Stimulated activated CD4-positive, alpha-beta T cell treated with anti-CD3 and anti-CD28 coated beads, TNF-alpha, amount 100 ng/mL, for 4 hours (primary cell): ENCODE measurements around the gene FOXB2.
"Not testable (repeated sequence)": the region's sequence is repeated elsewhere in the genome, so short reads cannot be mapped to it uniquely, and the experiment has no call there.

Experiments used
- DNase-seq, 3 experiments: peaks; one replicate each; pipeline ENCODE4 v3.0.0-alpha.2; 2020; ENCODE audit warnings: low read depth in 3 of 3

Gene FOXB2

DNA sequence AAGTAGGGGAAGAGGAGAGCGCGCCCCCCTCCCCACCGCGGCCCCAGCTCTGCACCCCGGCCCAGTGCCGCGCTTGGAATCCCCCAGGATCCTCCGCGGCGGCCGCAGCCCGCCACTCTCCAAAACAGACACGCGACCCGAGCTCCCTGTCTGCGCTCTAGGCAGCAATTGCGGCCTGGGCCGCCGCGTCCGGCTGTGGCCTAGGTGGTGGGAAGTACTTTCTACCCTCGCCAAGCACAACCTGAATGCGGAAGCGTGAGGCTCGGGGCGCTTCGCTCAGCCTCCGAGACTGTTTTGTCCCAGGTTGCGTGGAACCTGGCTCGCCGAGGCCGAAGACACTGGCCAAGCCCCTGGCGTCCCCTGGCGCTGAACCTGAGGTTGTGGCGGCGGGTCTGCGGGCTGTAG lies 3.3 kb upstream of the FOXB2 start:
- no peak for DNase-seq

GRCh38 chr9:77016526-77017504 lies 2.6 kb upstream of the FOXB2 start:
- DNase-seq: no peak

- DNase-seq: no peak
These were observed 2.0 kb upstream of the FOXB2 start for GRCh38 chr9:77017505-77017894.

DNA sequence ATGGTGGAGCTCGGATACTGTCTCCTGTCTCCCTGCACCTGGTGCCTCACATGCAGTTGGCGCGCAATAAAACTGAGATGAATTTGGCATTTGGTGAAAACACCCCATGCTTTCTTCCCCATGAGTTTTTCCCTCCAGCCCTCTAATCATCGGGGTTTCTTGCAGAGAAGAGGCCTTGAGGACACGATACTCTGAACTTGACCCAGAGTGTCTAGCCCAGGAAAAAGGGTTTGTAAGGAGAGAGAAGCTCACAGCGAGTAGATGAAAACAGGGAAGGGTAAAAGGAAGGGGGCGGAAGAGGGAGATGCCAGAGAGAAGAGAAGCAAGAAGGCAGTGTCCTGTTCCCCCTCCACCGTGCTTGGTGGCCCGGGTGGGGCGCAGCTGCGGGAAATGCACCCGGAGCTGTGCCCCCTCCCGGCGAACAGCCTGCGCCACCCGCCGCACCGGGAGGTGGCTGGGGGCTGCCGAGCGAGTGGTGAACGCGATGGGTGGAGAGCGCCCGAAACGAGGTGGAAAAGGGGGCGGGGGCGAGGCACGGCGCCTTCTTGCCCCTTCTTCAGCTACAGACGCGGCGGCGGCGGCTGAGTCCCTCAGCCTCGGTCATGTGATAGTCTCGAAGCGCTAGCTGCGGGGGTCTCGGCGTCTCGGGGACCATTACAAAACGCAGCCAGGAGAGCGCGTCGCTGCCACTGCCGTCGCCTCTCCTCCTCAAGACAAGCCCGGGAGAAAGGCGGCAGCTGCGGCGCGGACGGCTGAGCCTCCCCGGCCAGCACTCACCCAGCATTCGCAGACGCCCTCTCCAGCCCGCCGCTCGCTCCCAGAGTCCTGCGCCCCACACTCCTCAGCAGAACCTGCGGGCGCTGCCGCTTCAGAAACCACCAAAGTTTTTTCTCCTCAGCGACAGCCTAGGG lies 1.1 kb upstream of the FOXB2 start:
- no peak for DNase-seq

- no peak for DNase-seq
These were observed 553 bp upstream of the FOXB2 start for GRCh38 chr9:77018969-77019235.

DNA sequence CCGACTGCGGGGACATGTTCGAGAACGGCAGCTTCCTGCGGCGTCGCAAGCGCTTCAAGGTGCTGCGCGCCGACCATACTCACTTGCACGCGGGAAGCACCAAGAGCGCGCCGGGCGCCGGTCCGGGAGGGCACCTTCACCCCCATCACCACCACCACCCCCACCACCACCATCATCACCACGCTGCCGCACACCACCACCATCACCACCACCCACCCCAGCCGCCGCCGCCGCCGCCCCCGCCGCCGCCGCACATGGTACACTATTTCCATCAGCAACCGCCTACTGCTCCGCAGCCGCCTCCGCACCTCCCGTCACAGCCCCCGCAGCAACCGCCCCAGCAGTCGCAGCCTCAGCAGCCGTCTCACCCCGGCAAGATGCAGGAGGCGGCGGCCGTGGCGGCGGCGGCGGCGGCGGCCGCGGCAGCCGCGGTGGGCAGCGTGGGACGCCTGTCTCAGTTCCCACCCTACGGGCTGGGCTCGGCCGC lies 514 bp downstream of the FOXB2 start:
- peak in 2 of 3 experiments; percentile 9 to 40 for DNase-seq

DNA sequence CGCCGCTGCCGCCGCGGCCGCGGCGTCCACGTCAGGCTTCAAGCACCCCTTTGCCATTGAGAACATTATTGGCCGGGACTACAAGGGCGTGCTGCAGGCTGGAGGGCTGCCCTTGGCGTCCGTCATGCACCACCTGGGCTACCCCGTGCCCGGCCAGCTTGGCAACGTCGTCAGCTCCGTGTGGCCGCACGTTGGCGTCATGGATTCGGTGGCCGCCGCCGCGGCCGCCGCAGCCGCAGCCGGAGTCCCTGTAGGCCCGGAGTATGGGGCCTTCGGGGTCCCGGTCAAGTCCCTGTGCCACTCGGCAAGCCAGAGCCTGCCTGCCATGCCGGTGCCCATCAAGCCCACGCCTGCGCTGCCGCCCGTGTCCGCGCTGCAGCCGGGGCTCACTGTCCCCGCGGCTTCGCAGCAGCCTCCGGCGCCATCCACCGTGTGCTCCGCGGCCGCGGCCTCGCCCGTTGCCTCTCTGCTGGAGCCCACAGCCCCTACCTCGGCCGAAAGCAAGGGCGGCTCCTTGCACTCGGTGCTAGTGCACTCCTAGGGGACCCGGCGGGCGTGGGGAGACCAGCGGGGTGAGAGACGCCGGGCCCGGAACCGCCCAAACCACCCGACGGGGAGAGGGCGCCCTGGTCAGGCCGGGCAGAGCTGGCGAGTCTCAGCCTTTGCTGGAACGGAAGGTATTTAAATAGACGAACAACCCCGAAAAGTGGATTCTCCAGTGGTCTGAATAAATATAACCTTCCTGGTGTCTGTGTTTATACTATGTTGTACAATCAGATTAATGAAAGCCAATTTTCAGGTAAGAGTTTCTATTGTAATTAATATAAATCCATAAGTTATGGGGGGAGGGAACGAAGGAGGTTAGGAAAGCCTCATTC lies 1.2 kb downstream of the FOXB2 start:
- no peak for DNase-seq

DNA sequence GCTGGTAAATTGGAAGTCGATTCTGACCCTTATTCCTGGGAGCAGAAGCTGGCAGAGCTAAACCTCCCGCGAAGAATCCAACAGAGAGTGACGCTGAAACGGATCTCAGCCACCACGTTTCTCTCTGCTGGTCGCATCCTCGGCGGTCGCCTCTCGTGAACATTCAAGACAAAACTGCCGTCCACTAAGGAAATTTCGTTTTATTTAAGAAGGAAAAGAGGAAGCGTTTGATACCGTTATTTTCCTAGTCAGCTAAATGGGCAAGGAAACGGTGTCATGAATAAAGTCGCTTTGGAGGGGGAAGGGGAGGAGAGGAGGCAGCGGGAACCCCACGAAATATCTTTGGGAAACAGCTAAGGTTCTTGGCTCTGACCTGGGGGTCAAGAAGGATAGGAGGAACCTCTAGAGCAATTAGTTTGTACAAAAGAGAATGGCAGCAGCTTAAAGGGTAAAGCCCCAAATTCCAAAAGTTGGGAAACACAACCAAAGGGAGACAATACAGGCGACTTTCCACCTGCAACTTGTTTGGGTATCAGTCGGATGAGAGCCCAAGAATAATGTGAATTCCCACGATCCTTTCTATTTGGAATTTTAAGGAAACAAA lies 1.9 kb downstream of the FOXB2 start:
- DNase-seq: no peak

GRCh38 chr9:77021922-77022782 lies 2.7 kb downstream of the FOXB2 start:
- no peak for DNase-seq

DNA sequence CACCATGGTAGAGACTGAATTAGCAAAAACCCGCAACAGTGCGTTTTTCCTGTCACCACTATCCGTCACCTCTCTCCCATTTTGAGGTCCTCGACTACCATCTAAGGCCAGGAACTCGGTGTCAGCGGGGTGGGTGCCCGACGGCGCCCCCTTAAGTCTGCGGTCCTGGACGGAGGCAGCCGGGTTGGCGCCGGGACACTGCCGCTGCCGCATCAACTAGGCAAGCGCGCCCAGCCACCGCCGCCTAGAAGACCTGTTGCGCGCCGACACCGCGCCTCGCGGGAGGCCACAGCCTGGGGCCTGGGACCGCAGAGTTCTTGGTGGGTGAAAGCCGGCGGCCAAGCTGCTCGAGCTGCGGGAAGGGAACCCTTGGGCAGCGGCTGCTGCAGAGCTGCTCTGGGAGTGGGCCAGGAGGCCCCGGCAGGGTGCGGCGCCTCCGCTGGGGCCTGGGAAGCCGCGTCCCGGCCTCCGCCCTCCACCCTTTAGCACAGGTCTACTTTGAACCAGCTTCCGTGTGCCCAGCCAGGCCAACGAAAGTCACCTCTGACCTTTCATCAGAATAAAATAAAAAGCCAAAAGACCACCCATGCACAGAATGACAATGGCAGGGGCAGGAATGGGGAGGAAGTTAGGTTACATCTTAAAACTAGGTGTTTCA lies 3.5 kb downstream of the FOXB2 start:
- no peak for DNase-seq

- no peak for DNase-seq
These were observed 4.3 kb downstream of the FOXB2 start for GRCh38 chr9:77023726-77024125.

GRCh38 chr9:77024776-77025545 lies 5.5 kb downstream of the FOXB2 start:
- DNase-seq: no peak

DNA sequence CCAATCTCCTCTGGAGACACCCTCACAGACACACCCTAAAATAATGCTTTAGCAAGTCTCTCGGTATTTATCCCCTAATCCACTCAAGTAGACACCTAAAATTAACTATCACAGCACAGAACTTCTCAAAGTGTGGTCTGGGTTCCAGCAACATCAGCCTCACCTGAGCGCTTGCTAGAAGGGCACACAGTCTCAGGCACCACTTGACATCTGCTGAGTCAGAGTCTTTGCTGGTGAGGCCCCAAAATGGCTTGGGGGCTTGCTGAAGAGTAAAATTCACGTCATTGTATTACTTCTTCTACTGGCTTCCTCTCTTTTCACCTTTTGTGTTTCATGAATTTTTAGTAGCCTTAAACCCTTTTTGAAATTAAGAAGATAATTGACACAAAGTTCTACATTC lies 9.0 kb downstream of the FOXB2 start:
- DNase-seq: no peak

DNA sequence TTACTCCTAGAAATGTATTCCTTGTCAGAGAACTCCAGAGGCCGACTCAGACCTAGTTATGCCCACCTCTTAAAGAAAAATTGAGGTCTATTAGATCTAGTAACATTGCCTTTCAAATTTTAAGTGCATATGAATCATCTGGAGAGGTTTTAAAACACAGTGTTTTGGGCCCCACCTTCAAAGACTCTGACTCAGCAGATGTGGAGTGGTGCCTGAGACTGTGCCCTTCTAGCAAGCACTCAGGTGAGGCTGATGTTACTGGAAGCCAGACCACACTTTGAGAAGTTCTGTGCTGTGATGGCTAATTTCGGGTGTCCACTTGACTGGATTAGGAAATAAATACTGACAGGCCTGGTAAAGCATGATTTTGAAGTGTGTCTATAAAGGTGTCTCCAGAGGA lies 10.6 kb downstream of the FOXB2 start:
- no peak for DNase-seq

DNA sequence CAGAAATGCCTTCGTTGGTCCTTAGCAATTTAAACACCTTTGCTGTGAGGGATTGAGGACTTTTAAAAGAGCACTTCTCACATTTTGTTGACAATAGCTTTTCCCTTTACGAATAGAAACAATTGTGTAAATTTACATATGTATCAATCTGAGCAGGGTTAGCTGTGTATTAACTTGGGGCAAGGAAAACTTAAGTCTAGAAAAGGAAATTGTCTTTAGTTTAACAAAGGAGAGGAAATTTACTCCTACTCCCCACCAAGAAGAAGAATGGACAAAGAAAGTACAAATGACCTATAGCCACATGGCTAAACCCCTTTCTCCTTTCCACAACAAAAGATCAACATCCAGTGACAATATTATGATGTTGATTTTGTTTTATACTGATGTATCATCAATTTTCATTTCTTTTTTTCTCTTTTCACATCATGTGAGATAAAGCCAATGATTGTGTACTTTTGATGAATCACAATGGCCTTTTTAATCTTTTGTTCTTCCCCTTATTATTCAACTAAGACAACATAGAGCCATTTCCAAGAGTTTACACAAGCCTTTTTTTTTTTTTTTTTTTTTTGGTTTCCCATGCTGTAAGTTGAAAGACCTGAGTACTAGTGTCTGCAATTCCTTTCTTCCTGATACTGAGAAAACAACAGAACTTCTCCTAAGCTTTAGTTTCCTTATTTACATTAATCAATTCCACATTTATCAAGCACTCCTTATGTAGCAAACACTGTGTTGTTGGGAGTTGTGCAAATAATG lies 19.0 kb downstream of the FOXB2 start:
- DNase-seq: no peak

DNA sequence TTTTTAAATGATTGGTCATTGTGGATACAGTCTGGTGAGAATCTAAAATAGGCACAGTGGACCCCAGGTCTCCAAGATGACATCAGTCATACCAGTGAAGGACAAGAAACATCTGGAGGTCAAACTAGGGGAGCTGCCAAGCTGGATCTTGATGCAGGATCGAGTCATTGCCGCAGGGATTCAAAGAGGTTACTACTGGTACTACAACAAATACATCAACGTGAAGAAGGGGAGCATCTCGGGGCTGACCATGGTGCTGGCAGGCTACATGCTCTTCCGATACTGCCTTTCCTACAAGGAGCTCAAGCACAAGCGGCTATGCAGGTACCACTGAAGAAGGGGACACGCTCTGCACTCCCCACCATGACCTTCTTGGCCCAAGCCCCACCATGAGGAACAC lies 20.9 kb downstream of the FOXB2 start:
- DNase-seq: no peak

GRCh38 chr9:77043743-77044142 lies 24.3 kb downstream of the FOXB2 start:
- DNase-seq: not testable (repeated sequence)

DNA sequence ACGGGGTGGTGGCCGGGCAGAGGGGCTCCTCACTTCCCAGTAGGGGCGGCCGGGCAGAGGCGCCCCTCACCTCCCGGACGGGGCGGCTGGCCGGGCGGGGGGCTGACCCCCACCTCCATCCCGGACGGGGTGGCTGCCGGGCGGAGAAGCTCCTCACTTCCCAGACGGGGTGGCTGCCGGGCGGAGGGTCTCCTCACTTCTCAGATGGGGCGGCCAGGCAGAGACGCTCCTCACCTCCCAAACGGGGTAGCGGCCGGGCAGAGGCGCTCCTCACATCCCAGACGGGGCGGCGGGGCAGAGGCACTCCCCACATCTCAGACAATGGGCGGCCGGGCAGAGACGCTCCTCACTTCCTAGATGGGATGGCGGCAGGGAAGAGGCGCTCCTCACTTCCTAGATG lies 41.2 kb downstream of the FOXB2 start:
- DNase-seq: not testable (repeated sequence)
